Thoracic aorta (tissue), 2 donors: ENCODE results near the gene MESP2. TPM values are rescaled to one million over a fixed set of nuclear protein-coding genes. Genes with fewer than 3 reads are reported as not detected.

Experiments
- ATAC-seq: fragments of 150-250 bp; one replicate; pipeline ENCODE4 v1.8.0; 2017; ENCODE audit warnings: low read depth; ENCODE audit not compliant: insufficient number of reproducible peaks, low FRiP score
- DNase-seq: peaks from one replicate; pipeline ENCODE4 v3.0.0-alpha.2; 2020; ENCODE audit warnings: low spot score
- H3K27ac ChIP-seq, 2 donors: fragments of 200-600 bp; sonication (generic); 1 replicate in 1 of 2; 2 replicates in 1 of 2; pipeline ENCODE4 v1.5.1; 2016; ENCODE audit warnings: mild to moderate bottlenecking in 2 of 2, moderate library complexity in 2 of 2
- H3K27me3 ChIP-seq: fragments of 200-600 bp; sonication (generic); replicated peaks from 2 replicates; pipeline ENCODE4 v1.6.0; 2016; ENCODE audit warnings: mild to moderate bottlenecking; ENCODE audit not compliant: insufficient read depth
- H3K36me3 ChIP-seq: fragments of 200-600 bp; sonication (generic); one replicate; pipeline ENCODE4 v1.5.1; 2016
- H3K4me1 ChIP-seq, 2 donors: fragments of 200-600 bp; sonication (generic); 1 replicate in 1 of 2; 2 replicates in 1 of 2; pipeline versions ENCODE4 v1.5.1 to v1.6.0; 2016; ENCODE audit warnings: low read depth in 2 of 2, mild to moderate bottlenecking in 1 of 2; ENCODE audit not compliant: control insufficient read depth in 1 of 2
- H3K4me3 ChIP-seq: fragments of 200-600 bp; sonication (generic); 2 replicates; pipeline ENCODE4 v1.5.1; 2016; ENCODE audit warnings: mild to moderate bottlenecking
- H3K9me3 ChIP-seq: fragments of 200-600 bp; sonication (generic); 2 replicates; pipeline ENCODE4 v1.5.1; 2016
- CTCF ChIP-seq: fragments of 200-600 bp; sonication (generic); IDR thresholded peaks from one replicate; pipeline ENCODE4 v1.5.1; 2019; ENCODE audit warnings: antibody characterized with exemption
- total RNA-seq, 2 donors: library from RNA; depleted of rRNA; stranded (reverse); fragments of >200 nt; gene quantifications; one replicate each; pipeline versions ENCODE4 v1.1.0 to v1.2.3, GENCODE V29; 2016

Gene MESP2
- total RNA-seq, 2 donors from 2014 or later: 1.8 TPM; not detected in 1

GRCh38 chr15:89759835-89760234, 16.3 kb upstream of the MESP2 start:
- no peak overlapping the region for H3K27ac ChIP-seq

GRCh38 chr15:89760303-89761008, 15.7 kb upstream of the MESP2 start:
- no peak for DNase-seq
- TF ChIP-seq CTCF: peak; percentile 96
- Histone ChIP-seq H3K36me3 (no peaks in the 10 kb centered on the region), H3K27ac (no peak overlapping the region), H3K9me3 (no peaks in the 10 kb centered on the region), H3K4me1 (no peaks in the 10 kb centered on the region), H3K27me3 (no peaks in the 10 kb centered on the region), H3K4me3 (no peak overlapping the region)
- peak; percentile 43 for ATAC-seq

More at GRCh38 chr15:89759835-89760234, 16.3 kb upstream of the MESP2 start:
- H3K4me1 ChIP-seq: no peaks in the 10 kb centered on the region
- no peak for ATAC-seq
- H3K9me3 ChIP-seq: no peaks in the 10 kb centered on the region
- TF ChIP-seq CTCF: no peak
- no peaks in the 10 kb centered on the region for H3K36me3 ChIP-seq
- no peak overlapping the region for H3K4me3 ChIP-seq
- H3K27me3 ChIP-seq: no peaks in the 10 kb centered on the region
- no peak for DNase-seq

GRCh38 chr15:89761009-89761831, 14.9 kb upstream of the MESP2 start:
- no peaks in the 10 kb centered on the region for H3K4me1 ChIP-seq
- DNase-seq: no peak
- no peaks in the 10 kb centered on the region for H3K9me3 ChIP-seq
- no peak overlapping the region for H3K27ac ChIP-seq
- H3K36me3 ChIP-seq: no peaks in the 10 kb centered on the region
- H3K4me3 ChIP-seq: no peak overlapping the region
- TF ChIP-seq CTCF: no peak
- no peaks in the 10 kb centered on the region for H3K27me3 ChIP-seq
- no peak for ATAC-seq

GRCh38 chr15:89761929-89762328, 14.2 kb upstream of the MESP2 start:
- Histone ChIP-seq H3K9me3 (no peaks in the 10 kb centered on the region), H3K4me3 (no peak overlapping the region), H3K4me1 (no peaks in the 10 kb centered on the region), H3K27ac (no peak overlapping the region), H3K27me3 (no peaks in the 10 kb centered on the region), H3K36me3 (no peaks in the 10 kb centered on the region)
- no peak for TF ChIP-seq CTCF
- DNase-seq: no peak
- no peak for ATAC-seq

GRCh38 chr15:89765694-89766093, 10.4 kb upstream of the MESP2 start:
- Histone ChIP-seq H3K9me3 (no peaks in the 10 kb centered on the region), H3K27me3 (no peaks in the 10 kb centered on the region), H3K4me3 (no peak overlapping the region), H3K4me1 (no peaks in the 10 kb centered on the region), H3K27ac (no peak overlapping the region), H3K36me3 (no peaks in the 10 kb centered on the region)
- DNase-seq (no peak), ATAC-seq (no peak)
- no peak for TF ChIP-seq CTCF
